Heart left ventricle (tissue), 11 donors: Measurements from ENCODE around the gene CLCN6. TPM values are rescaled to one million over a fixed set of nuclear protein-coding genes. Genes with fewer than 3 reads are reported as not detected.

Experiments used
- polyA plus RNA-seq, 2 donors: library from polyadenylated mRNA; stranded (reverse); fragments of 200-250 nt; gene quantifications; one replicate each; pipeline ENCODE4 v1.2.3, GENCODE V29; 2013
- total RNA-seq, 9 donors: library from RNA; depleted of rRNA in 2 of 9; stranded (reverse); fragments of >200 nt in 2 of 9; fragmentation: NEBNext Ultra II Directional in 3 of 9; extraction: Animal tissue kit (Norgen Biotek cat#: 25700) in 3 of 9; gene quantifications; one replicate each; pipeline versions ENCODE4 v1.1.0 to v1.2.4, GENCODE V29; 2016 to 2023
- donor health status: ischemic (EF 13 %, LVEDD 7.1; RV severe dilation, severe dysfunction).
- donor health status: healthy with polysubstance abuse.
- donor health status: DM: no; HTN: yes; CAD: no.
- donor health status: DM: no; HTN: no; CAD: no.
- donor health status: ischemic (EF 25% LVEDD 5.7; RV mildly dilated, moderate dysfunction).
- donor health status: healthy.
- donor health status: DM: yes; HTN: yes; CAD: no.
- donor health status: PGD.
- donor health status: nonischemic (EF 23%, LVEDD 6.1; RV moderate dilation, normal function).

Gene CLCN6
- total and polyA plus RNA-seq, 11 donors = 10.2 to 21.5 (median 17.2) TPM

Other genes with a start within 250 kb of the CLCN6 start
- 1 to 10 TPM in 8 of 9 donors, under 1 TPM in 1; 0.83 to 7.5 (median 2.1) TPM for gene FBXO2, start 151.8 kb upstream of the CLCN6 start, total RNA-seq
- 1 to 10 TPM; 2.5 to 4.6 TPM for gene FBXO2, start 151.8 kb upstream of the CLCN6 start, polyA plus RNA-seq
- gene FBXO44, start 151.3 kb upstream of the CLCN6 start, total RNA-seq = 10 to 100 TPM in 8 of 9 donors, 1 to 10 TPM in 1; 9.8 to 19.1 (median 15.1) TPM
- gene FBXO44, start 151.3 kb upstream of the CLCN6 start, polyA plus RNA-seq = 10 to 100 TPM; 16.6 to 18.1 TPM
- 10 to 100 TPM in 4 of 9 donors, 1 to 10 TPM in 5; 5.6 to 23.3 (median 8.3) TPM for gene FBXO6, start 142.0 kb upstream of the CLCN6 start, total RNA-seq
- gene FBXO6, start 142.0 kb upstream of the CLCN6 start, polyA plus RNA-seq = 10 to 100 TPM in 1 of 2 donors, 1 to 10 TPM in 1; 5.6 to 10.9 TPM
- gene MAD2L2, start 125.0 kb upstream of the CLCN6 start, total RNA-seq = 10 to 100 TPM; 15.9 to 47.1 (median 18.5) TPM
- 10 to 100 TPM; 17.2 to 54.2 TPM for gene MAD2L2, start 125.0 kb upstream of the CLCN6 start, polyA plus RNA-seq
- gene DRAXIN, start 114.5 kb upstream of the CLCN6 start, total RNA-seq = under 1 TPM in 5 of 9 donors, not detected in 4; 0.09 to 0.29 (median 0.12) TPM
- gene DRAXIN, start 114.5 kb upstream of the CLCN6 start, polyA plus RNA-seq = under 1 TPM; 0.03 to 0.04 TPM
- gene AGTRAP, start 70.1 kb upstream of the CLCN6 start, total RNA-seq = 10 to 100 TPM; 11.8 to 36.7 (median 24.5) TPM
- 100 to 1,000 TPM in 1 of 2 donors, 10 to 100 TPM in 1; 18.2 to 134 TPM for gene AGTRAP, start 70.1 kb upstream of the CLCN6 start, polyA plus RNA-seq
- gene C1orf167, start 44.0 kb upstream of the CLCN6 start, total RNA-seq = 1 to 10 TPM; 1.5 to 7.6 (median 3.1) TPM
- gene C1orf167, start 44.0 kb upstream of the CLCN6 start, polyA plus RNA-seq = 1 to 10 TPM; 4.1 to 4.9 TPM
- gene MTHFR, start 227 bp upstream of the CLCN6 start, total RNA-seq = 10 to 100 TPM; 26.9 to 61.2 (median 38.1) TPM
- 10 to 100 TPM; 21.9 to 45.9 TPM for gene MTHFR, start 227 bp upstream of the CLCN6 start, polyA plus RNA-seq
- gene NPPA, start 41.6 kb downstream of the CLCN6 start, total RNA-seq = 1,000 to 10,000 TPM in 1 of 9 donors, 100 to 1,000 TPM in 8; 126 to 3,156 (median 279) TPM
- gene NPPA, start 41.6 kb downstream of the CLCN6 start, polyA plus RNA-seq = 1,000 to 10,000 TPM in 1 of 2 donors, 10 to 100 TPM in 1; 59.9 to 1,418 TPM
- gene NPPB, start 52.8 kb downstream of the CLCN6 start, total RNA-seq = 1,000 to 10,000 TPM in 1 of 9 donors, 100 to 1,000 TPM in 4, 10 to 100 TPM in 4; 14.4 to 1,297 (median 252) TPM
- 1,000 to 10,000 TPM in 1 of 2 donors, 100 to 1,000 TPM in 1; 197 to 7,924 TPM for gene NPPB, start 52.8 kb downstream of the CLCN6 start, polyA plus RNA-seq
- gene KIAA2013, start 120.2 kb downstream of the CLCN6 start, total RNA-seq = 100 to 1,000 TPM in 1 of 9 donors, 10 to 100 TPM in 8; 37.1 to 106 (median 41.3) TPM
- 10 to 100 TPM; 29.3 to 57.4 TPM for gene KIAA2013, start 120.2 kb downstream of the CLCN6 start, polyA plus RNA-seq
- 100 to 1,000 TPM in 1 of 9 donors, 10 to 100 TPM in 8; 37.5 to 104 (median 50.1) TPM for gene PLOD1, start 128.5 kb downstream of the CLCN6 start, total RNA-seq
- gene PLOD1, start 128.5 kb downstream of the CLCN6 start, polyA plus RNA-seq = 100 to 1,000 TPM in 1 of 2 donors, 10 to 100 TPM in 1; 38.3 to 108 TPM
- 100 to 1,000 TPM; 398 to 900 (median 632) TPM for gene MFN2, start 174.3 kb downstream of the CLCN6 start, total RNA-seq
- 100 to 1,000 TPM; 263 to 374 TPM for gene MFN2, start 174.3 kb downstream of the CLCN6 start, polyA plus RNA-seq
- gene MIIP, start 213.3 kb downstream of the CLCN6 start, total RNA-seq = 10 to 100 TPM; 11.3 to 53.5 (median 17.4) TPM
- 10 to 100 TPM; 20.3 to 33.6 TPM for gene MIIP, start 213.3 kb downstream of the CLCN6 start, polyA plus RNA-seq